ENCODE data around the gene GPX2. TPM values are rescaled to one million over a fixed set of nuclear protein-coding genes. Genes with fewer than 3 reads are reported as not detected.
A peak's percentile ranks its signal among the peaks of the same experiment; 100 is the strongest.

GPX2 gene
- total and polyA plus RNA-seq, 2 experiments from 2014 or later = 0.78 to 2.2 TPM

- peaks cover 10% of the 10 kb centered on the region for H3F3A ChIP-seq (replicated peaks; ENCODE audit: low read depth)
- no peak overlapping the region for H3K4me3 ChIP-seq
- ATAC-seq = peak; percentile 6; the same call in 1 of the 3 replicates
- no peak overlapping the region for H2AFZ ChIP-seq
- H3K4me2 ChIP-seq = peak overlapping the region; percentile 27
- H3K4me1 ChIP-seq (ENCODE audit: insufficient read depth) = peaks cover 29% of the 10 kb centered on the region
- H3K27me3 ChIP-seq (ENCODE audit: insufficient read depth) = no peaks in the 10 kb centered on the region
- peaks cover 1% of the 10 kb centered on the region for H3K27me3 Mint-ChIP-seq (ENCODE audit: insufficient read depth, low read depth, poor library complexity)
- peaks cover 25% of the 10 kb centered on the region for H3K36me3 Mint-ChIP-seq (ENCODE audit: low read depth)
- peaks cover 15% of the 10 kb centered on the region for H3K79me2 ChIP-seq (replicated peaks; ENCODE audit: insufficient read depth)
- H4K20me1 ChIP-seq (replicated peaks; ENCODE audit: insufficient read depth) = no peaks in the 10 kb centered on the region; the same call in 1 of the 2 replicates
- peak overlapping the region; percentile 26; the same call in 1 of the 2 replicates for H3K27ac Mint-ChIP-seq
- peaks cover 45% of the 10 kb centered on the region for H3K4me1 Mint-ChIP-seq
- TF ChIP-seq REST (IDR thresholded peaks at IDR 0.05; ENCODE audit: unreplicated experiment) = no peak
- no peak for TF ChIP-seq NANOG (IDR thresholded peaks at IDR 0.05; ENCODE audit: borderline replicate concordance)
- TF ChIP-seq EZH2 (IDR thresholded peaks at IDR 0.05; ENCODE audit: low read depth, unreplicated experiment) = no peak
- TF ChIP-seq EZH2phosphoT487 (IDR thresholded peaks at IDR 0.05; ENCODE audit: unreplicated experiment) = no peak
- TF ChIP-seq POLR2AphosphoS5 (IDR thresholded peaks at IDR 0.05; ENCODE audit: low read depth) = no peak
- TF ChIP-seq ZNF331 (CRISPR knock-in tag; IDR thresholded peaks at IDR 0.05; ENCODE audit: low read depth) = no peak
- TF ChIP-seq CTCF (conservative IDR thresholded peaks at IDR 0.05; ENCODE audit: low read depth in 2 of 2) = no peak
- H3K4me3 Mint-ChIP-seq = no peak overlapping the region
- H3K9me3 Mint-ChIP-seq = no peaks in the 10 kb centered on the region; the same call in 2 of the 3 replicates
- H3K9me2 ChIP-seq (ENCODE audit: insufficient read depth) = no peaks in the 10 kb centered on the region
- DNase-seq (ENCODE audit: low spot score) = no peak
- no peaks in the 10 kb centered on the region; the same call in 1 of the 2 replicates for H3K36me3 ChIP-seq (ENCODE audit: insufficient read depth)
- H3K27ac ChIP-seq (ENCODE audit: low read depth) = peak overlapping the region; percentile 75
These were observed 12.8 kb upstream of the GPX2 start for GRCh38 chr14:64955297-64955696.

- no peak for TF ChIP-seq EZH2 (IDR thresholded peaks at IDR 0.05; ENCODE audit: low read depth, unreplicated experiment)
- Histone ChIP-seq H4K20me1 (replicated peaks; ENCODE audit: insufficient read depth) (no peaks in the 10 kb centered on the region; the same call in 1 of the 2 replicates), H3K4me2 (no peak overlapping the region), H3K4me1 (ENCODE audit: insufficient read depth) (peaks cover 28% of the 10 kb centered on the region), H3K4me3 (no peak overlapping the region), H3F3A (replicated peaks; ENCODE audit: low read depth) (peaks cover 10% of the 10 kb centered on the region), H3K9me2 (ENCODE audit: insufficient read depth) (no peaks in the 10 kb centered on the region), H3K27me3 (ENCODE audit: insufficient read depth) (no peaks in the 10 kb centered on the region), H3K36me3 (ENCODE audit: insufficient read depth) (no peaks in the 10 kb centered on the region; the same call in 1 of the 2 replicates), H2AFZ (no peak overlapping the region), H3K79me2 (replicated peaks; ENCODE audit: insufficient read depth) (peaks cover 9% of the 10 kb centered on the region), H3K27ac (ENCODE audit: low read depth) (peak overlapping the region; percentile 75; the same call in 1 of the 2 replicates)
- H3K27me3 Mint-ChIP-seq (ENCODE audit: insufficient read depth, low read depth, poor library complexity) = peaks cover 1% of the 10 kb centered on the region
- DNase-seq (ENCODE audit: low spot score) = no peak
- H3K36me3 Mint-ChIP-seq (ENCODE audit: low read depth) = peaks cover 27% of the 10 kb centered on the region
- H3K4me1 Mint-ChIP-seq = peaks cover 40% of the 10 kb centered on the region
- peak overlapping the region; percentile 68; the same call in 1 of the 2 replicates for H3K27ac Mint-ChIP-seq
- no peak overlapping the region for H3K4me3 Mint-ChIP-seq
- H3K9me3 Mint-ChIP-seq = no peaks in the 10 kb centered on the region; the same call in 2 of the 3 replicates
- no peak for ATAC-seq
These were observed 12.1 kb upstream of the GPX2 start for GRCh38 chr14:64954491-64955240.

Measured in GM23338 (cell line).